ENCODE results near the gene SPTB.

The SPTB gene

GRCh38 chr14:64850369-64851137 lies 29.2 kb downstream of the SPTB start:
- no peak for DNase-seq (ENCODE audit: low read depth)

- no peak for DNase-seq (ENCODE audit: low read depth)
Measured at GRCh38 chr14:64849940-64850339, 29.8 kb downstream of the SPTB start.

DNA sequence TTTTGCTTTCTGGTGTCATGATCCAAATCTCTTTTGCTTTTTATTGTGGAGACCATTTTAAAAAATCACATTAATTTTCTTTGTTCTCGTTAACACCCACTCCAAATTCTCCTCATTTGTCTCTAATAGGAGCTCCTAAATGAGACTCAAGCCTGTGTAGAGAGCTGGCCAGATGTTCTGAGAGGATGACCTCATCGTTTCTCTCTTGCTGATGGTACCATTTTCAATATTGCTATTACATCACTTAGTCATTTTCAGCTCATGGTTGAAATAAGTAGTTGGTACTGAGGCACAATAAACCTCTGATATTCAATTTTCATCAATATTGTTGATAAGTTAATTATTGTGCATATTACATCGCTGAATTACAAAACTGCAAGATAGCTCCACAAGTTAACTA lies 31.5 kb downstream of the SPTB start:
- DNase-seq (ENCODE audit: low read depth): no peak

GRCh38 chr14:64846319-64846718 lies 33.4 kb downstream of the SPTB start:
- DNase-seq (ENCODE audit: low read depth): no peak

- no peak for DNase-seq (ENCODE audit: low read depth)
Measured at GRCh38 chr14:64845878-64846277, 33.8 kb downstream of the SPTB start.

DNA sequence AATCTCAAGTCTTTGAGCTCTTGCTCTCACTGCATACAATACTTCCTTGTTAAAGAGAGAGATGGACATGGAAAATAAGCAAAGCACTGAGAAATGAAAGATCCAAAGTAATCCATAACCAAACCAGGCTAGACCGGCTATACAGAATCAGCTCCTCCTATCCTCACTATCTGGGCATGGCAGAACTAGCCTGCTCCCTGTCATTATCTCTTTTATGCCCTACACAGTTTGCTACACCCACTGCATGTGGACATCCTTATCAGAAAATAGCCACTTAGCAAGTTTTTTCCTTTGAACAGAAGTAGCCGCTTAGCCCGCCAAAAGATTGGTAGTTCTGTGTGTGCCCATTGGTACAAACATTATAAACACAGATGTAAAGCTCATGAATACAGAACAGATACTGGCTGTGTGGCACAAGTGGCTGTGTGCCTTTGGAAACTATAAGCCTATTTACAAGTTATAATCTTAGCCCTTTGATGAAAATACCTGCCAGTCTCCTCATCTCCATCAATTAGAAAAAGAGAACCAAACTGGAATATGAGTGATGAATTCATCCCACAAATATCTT lies 34.7 kb downstream of the SPTB start:
- DNase-seq (ENCODE audit: low read depth): no peak

DNA sequence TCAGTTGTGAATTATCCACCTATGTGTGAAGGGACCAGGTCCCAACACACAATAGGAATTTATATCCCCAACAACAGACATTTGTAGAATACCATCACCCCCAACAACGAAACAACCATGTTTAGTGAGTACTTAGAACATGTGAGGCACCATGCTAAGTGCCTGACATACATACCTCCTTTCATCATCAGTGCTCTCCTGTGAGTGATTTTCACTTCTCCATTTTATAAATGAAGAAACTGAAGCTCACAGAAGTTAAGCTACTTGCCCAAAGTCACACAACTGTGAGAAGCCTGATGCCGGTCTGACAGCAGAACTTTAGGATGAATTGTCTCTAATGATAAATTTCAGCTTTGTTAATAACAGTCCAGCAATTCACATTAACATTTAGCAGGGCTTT lies 35.4 kb downstream of the SPTB start:
- no peak for DNase-seq (ENCODE audit: low read depth)

DNA sequence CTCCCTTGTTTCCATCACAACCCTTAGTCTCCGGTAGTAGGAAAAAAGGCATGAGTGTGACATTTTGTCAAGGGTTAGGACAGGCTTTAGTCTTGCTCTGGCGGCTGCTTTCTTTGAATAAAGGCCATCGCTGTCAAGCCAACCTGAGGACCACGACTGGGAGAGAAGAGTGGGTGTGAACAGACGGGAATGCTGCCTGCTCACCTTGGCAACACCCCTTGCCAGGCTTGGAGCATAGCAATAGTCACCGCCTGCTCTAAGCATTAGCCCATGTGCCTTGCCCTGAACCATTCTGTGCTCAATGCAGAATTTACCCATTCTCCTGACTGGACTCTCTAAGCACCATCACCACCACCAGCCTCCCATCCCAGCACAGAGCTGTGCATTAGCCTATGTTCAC lies 36.2 kb downstream of the SPTB start:
- no peak for DNase-seq (ENCODE audit: low read depth)

GRCh38 chr14:64841772-64842750 lies 37.6 kb downstream of the SPTB start:
- peak; percentile 36 for DNase-seq (ENCODE audit: low read depth)

- peak; percentile 50 for DNase-seq (ENCODE audit: low read depth)
Measured at GRCh38 chr14:64841121-64841651, 38.5 kb downstream of the SPTB start.

GRCh38 chr14:64838656-64839055 lies 41.1 kb downstream of the SPTB start:
- no peak for DNase-seq (ENCODE audit: low read depth)

- no peak for DNase-seq (ENCODE audit: low read depth)
Measured at GRCh38 chr14:64835431-64835830, 44.3 kb downstream of the SPTB start.

- DNase-seq (ENCODE audit: low read depth): no peak
Measured at GRCh38 chr14:64834965-64835364, 44.7 kb downstream of the SPTB start.

DNA sequence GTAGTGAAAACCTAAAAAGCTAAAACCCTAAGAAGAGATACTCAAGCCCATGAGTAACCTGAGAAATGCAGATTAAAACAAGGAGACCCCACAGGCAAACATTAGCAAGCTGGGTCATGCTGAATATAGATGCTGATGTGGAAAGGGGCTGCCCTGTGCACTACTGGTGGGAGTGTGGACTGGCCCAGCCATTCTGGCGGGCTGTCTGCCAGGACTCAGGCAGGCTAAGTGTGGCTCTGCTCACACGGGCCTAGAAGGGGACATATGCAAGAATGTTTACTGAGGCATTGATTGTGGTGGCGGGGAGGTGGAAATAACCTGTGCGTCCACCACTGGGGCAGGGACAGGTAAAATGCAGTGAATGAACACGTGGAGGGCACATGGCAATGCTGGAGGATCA lies 48.3 kb downstream of the SPTB start:
- no peak for DNase-seq (ENCODE audit: low read depth)

DNA sequence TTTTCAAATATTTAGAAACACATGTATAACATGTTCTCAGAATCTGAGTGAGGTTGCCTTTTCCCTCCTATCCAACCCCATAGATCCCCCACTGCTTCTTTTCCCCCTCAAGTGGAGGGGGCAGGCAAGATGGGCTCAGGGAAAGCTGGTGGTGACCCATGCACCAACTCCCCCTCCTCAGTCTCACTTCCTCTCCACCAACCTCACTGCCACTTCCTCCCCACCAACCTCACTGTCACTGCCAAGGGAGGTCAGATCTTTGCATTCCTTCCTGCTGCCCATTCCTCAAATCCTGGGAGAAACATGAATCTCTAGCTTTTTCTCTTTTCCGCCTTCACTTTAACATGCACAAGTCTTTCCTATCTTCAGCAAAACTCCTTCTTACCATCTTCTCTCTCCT lies 48.7 kb downstream of the SPTB start:
- no peak for DNase-seq (ENCODE audit: low read depth)

GRCh38 chr14:64828071-64828470 lies 51.6 kb downstream of the SPTB start:
- DNase-seq (ENCODE audit: low read depth): no peak

DNA sequence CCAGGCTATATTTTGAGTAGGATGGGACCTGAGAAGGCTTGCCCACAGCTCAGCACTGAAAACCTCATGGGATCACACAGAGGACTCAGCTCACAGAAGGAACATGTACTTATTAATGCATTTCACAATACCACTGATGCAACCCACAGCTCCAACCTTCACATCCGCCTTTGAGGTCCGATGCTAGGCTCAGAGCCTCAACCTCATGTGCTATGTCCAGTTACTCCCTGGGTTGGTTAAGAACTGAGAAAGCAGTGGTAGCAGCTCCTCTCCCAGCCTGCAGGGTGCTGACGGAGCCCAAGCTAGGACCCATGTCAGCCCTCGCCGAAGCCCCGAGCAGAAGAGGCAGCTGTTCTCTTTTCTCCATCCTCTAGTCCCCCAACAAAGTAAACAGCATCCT lies 52.9 kb downstream of the SPTB start:
- no peak for DNase-seq (ENCODE audit: low read depth)

DNA sequence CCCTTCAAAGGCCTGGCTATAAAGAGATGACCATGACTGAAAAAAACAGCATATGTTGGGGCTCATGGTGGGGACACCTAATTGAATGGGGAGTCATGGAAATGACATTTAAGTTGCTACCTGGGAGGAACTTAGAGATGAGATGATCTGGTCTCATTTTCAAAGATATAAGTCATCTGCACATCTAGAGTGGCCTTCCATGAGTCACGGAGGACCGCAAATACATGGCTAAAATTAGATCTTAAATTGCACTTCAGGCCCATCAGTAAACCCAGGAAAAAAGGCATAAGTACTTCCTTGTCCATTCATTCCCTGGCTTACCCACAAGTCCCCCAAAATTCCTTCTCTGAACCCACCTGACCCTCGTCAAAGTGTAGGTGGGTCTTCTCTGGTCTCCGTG lies 53.4 kb downstream of the SPTB start:
- no peak for DNase-seq (ENCODE audit: low read depth)

GRCh38 chr14:64825509-64825908 lies 54.2 kb downstream of the SPTB start:
- DNase-seq (ENCODE audit: low read depth): no peak

DNA sequence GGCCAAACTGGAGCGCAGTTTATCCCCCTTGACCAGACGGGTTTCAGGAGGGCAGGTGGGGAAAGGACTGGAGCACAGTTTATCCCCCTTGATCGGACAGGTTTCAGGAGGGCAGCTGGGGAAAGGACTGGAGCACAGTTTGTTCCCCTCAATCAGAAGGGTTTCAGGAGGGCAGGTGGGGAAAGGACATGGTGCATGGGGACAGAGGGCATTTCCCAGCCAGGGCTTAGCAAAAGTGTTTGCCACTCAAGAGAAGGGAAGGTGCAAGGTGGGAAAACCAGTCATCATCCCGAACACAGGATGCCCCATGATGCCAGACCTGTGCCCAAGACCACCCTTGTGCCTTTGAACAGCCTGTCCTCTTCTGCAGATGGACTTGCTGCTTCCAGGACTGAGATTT lies 54.7 kb downstream of the SPTB start:
- DNase-seq (ENCODE audit: low read depth): no peak

DNA sequence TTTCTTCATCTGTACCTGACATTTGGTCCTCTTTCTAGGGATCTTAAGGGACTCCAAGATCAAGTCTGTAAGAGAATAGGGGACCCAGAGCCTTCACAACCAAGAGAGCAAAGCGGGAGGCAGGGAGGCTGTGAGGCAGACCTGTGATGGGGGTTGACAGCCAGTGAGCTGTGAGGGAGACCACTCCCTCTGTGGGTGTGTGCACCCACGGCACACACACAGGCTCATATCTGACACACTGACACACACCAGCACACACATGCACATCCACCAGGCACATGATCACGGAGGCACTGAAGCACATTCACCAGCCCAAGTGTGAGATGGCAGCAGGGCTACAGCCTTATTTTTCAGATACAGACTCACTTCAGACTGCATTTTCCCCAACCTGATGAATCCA lies 55.2 kb downstream of the SPTB start:
- DNase-seq (ENCODE audit: low read depth): no peak

- DNase-seq (ENCODE audit: low read depth): peak; percentile 50
Measured at GRCh38 chr14:64823305-64823861, 56.3 kb downstream of the SPTB start.

Data from fibroblast of gingiva (primary cell).